HG03103 (cell line): ENCODE measurements around the gene YBEY.
"Not testable (repeated sequence)": the region's sequence is repeated elsewhere in the genome, so short reads cannot be mapped to it uniquely, and the experiment has no call there.

Experiments used
- ATAC-seq: cut with Tn5 transposase; IDR thresholded peaks from one replicate; pipeline ENCODE4 v1.9.1; 2021; ENCODE audit warnings: low read depth; ENCODE audit not compliant: unreplicated experiment

Gene YBEY

DNA sequence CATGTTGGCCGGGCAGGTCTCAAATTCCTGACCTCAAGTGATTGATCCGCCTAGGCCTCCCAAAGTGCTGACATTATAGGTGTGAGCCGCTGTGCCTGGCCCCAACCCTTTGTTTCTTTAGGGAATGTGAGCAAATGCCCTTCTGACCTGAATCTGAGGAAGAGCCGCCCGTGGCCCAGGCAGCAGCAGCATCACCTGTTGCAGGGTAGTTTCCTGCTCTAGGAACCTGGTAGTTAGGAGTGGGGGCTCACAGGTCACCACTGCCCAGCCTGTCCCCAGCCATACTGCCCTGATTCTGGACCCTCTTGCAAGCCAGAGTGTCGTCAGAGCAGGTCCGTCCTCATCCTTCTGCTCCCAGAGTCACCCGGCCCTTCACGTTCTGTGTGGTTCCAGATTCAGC lies 13.0 kb downstream of the YBEY start:
- ATAC-seq = no peak

DNA sequence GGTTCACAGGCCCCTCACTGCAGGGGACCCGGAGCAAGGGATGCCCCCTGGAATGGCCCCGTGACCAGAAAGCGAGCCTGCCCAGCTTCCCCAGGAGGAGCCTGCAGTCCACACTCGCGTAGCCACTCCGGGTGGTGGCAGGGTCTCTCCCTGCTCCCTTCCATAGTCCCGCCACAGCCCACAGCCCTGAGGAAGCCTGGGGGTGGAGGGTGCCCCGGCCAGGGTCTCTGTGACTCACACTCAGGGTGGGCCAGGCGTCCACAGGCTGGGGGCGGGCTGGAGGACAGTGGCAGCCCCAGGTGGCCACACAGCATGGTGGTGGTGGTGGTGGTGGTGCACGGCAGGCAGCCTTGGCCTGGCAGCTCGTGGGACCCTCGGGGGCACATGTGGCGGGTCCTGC lies 15.6 kb downstream of the YBEY start:
- ATAC-seq = no peak

DNA sequence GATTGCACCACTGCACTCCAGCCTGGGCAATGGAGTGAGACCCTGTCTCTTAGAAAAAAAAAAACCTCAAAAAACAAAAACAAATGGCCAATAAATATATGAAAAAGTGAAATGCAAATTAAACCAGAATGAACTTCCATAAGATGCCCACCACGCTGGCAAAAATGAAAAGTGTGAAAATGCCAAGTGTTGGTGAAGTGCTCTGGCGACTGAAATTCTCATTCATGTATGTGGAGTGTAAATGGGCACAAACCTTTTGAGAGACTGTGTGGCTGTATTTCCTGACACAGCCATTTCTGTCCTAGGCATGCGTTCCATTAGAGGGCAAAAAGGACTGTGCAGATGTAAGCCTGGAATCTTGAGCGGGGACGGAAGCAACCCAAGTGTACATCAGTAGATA lies 18.3 kb downstream of the YBEY start:
- ATAC-seq = no peak

DNA sequence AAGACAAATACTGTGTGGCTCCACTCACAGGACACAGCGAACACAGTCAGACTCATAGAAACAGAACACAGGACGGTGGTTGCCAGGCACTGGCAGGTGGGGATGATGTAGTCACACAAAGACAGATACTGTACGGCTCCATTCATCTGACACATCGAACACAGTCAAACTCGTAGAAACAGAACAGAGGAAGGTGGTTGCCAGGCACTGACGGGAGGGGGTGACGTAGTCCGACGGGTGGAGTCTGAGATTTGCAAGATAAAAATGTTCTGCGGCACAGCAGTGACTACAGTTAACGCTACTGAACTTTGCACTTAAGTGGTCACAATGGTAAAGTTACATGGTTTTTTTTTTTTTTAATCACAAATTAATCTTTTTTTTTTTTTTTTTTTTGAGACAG lies 18.8 kb downstream of the YBEY start:
- ATAC-seq = no peak

DNA sequence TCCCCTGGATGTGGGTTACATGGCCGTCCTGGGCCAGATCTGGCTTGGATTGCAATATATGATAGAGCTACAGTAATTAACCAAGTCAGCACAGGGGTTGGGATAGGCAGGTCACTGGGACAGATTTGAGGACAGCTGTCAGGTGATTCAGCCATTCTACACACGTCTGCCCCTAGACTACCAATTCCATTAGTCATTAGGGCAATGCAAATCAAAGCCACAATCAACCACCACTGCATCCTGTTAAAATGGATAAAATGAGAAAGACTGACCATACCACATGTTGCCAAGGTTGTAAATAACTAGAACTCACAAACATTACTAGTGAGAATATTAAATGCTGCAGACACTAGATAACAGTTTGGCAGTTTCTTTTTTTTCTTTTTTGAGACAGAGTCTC lies 21.5 kb downstream of the YBEY start:
- ATAC-seq = no peak

DNA sequence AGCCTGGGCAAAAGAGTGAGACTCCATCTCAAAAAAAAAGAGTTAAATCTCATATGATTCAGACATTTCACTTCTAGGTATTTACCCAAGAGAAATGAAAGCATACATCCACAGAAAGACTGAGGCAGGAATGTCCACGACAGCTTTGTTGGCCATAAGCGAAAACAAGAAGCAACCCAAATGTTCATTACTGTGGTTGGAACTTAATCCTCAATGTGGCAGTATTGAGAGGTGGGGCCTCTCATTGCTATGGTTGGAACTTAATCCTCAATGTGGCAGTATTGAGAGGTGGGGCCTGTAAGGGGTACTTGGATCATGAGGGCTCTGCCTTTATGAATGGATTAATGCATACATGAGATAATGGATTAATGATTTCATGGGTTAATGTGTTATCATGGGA lies 22.3 kb downstream of the YBEY start:
- no peak for ATAC-seq

DNA sequence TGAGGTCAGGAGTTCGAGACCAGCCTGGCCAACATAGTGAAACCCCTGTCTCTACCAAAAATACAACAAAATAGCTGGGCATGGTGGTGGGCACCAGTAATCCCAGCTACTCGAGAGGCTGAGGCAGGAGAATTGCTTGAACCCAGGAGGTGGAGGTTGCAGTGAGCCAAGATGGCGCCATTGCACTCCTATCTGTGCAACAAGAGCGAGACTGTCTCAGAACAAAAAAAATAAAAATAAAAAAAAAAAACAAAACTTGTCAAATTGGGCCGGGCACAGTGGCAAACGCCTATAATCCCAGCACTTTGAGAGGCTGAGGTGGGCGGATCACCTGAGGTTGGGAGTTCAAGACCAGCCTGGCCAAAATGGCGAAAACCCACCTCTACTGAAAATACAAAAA lies 24.1 kb downstream of the YBEY start:
- not testable (repeated sequence) for ATAC-seq

DNA sequence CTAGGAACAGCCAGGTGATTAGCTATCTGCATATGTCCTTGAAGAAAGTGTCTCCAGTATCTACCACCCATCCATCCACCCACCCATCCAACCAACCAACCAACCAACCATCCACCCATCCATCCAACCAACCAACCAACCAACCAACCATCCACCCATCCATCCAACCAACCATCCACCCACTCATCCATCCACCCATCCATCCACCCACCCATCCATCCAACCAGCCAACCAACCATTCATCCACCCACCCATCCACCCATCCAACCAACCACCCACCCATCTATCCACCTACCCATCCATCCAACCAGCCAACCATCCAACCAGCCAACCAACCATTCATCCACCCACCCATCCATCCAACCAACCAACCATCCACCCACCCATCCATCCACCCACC lies 25.4 kb downstream of the YBEY start:
- ATAC-seq = no peak

DNA sequence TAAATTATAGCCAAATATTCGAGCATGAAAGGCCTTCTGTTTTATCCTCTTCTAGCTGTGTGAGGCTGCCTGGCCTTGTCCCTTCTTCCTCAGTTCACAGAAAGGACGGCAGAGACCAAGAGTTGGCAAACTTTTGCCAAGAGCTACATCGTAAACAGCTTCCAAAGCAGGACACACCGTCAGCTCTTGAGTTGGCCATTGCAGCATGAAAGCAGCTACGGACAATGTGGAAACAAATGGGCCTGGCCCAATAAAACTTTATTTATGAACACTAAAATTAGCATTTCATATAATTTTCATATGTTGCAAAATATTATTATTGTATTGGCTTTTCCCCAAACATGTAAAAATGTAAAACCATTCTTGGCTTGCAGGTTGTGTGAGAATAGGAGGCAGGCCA lies 26.8 kb downstream of the YBEY start:
- ATAC-seq = no peak

DNA sequence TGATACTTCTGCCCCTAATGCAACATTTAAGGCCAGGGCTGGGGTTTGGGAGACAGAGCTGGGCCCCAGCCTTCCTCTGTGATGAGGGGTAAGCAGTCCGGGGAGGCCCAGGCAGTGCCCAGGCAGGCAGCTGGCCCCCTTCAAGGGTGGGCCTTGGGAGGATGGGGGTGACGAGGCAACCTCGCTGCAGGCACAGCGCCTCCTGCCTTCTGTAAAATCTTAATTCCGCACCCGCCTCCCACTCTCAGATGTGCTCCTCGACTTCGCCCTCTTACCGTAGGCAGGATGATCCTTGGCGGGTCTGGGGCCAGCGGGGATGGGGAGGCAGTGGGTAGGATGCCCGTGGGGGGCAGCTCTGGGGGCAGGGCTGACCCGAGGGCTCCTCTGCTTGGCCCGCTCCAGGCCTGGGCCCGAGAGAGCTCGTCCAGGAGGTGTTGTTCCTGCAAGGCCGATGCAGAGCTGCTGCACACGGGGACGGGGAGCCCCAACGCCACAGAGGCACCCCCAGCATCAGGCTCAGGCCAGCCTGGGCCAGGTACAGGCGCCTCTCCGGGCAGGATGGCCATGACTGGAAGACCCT lies 28.4 kb downstream of the YBEY start:
- ATAC-seq = no peak

DNA sequence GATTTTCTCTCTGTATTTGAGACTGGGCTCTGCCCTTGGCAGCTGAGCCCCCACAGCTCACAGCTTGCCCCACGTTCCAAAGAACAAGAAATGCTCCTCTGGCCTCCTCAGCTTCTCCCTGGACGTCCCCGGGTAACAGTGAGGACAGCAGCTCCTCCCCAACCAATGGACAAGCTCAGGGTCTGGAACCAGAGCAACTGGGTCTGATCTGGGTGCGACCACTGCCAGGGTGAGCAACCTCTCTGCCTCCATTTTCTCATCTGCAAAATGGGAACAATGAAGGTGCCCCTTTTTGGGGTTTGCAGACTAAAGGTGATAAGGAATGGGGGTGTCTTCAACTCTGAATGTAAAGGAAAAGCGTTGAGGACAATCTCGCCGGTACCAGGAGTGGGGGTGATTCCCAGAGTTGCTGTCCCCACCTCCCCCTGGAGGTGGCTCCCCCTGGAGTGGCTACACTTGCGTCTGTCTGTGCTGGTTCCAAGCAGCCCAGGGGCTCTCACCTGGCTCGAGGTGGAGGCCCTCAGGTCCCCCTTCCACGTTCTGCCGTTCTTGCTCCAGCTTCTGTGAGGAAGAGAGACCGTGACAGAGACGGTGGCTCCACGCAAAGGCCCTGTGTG lies 30.7 kb downstream of the YBEY start:
- no peak for ATAC-seq

DNA sequence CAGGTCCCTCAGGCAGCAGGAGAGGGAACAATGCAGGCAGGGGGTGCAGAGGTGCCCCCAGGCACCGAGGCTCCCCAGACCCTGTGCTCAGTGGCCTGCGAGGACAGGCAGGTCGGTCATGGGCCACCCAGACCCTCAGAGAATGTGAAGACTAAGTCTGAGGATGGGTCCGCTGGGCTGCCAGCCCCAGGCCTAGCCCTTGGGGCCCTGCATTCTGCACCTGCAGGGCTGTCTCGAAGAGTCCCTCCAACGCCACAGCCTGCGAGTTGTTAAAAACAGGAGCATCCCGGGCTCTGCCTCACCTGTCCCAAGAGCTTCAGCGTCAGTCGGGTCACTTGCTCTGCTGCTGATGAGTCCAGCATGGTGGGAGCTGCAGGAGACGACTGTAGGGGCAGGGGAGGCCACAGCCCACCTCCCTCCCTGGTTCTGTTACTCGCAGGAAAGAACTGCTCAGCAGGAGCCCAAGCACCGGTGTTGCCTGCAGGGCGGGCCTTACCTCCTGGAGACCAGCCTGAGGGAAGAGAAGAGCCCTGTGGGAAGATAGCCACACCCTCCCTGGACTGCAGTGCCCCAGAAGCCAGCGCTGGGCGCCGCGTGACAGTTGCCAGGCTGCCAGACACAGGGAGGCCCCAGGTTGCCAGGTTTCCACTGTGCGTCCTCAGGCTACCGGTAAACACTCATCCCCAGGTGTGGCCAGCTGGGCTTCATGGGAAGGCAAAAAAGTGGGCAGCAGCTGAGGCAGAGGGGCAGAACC lies 31.7 kb downstream of the YBEY start:
- no peak for ATAC-seq

DNA sequence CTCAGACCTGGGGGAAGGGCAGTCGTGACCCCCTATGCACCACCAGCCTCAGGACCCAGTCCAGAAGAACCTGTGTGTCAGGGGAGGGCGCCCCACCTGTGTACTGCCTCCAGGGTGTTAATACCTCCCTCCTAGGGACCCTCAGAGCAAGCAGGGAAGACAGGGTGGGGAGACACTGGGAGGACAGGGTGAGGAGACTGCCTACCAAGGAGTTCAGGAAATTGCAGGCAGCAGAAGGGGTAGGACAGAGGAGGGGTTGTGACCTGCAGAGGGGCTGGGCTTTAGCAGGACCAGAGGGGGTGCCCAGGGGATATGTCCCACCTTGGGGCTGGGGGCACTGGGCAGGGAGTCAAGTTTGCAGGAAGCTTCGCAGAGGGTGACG lies 32.3 kb downstream of the YBEY start:
- no peak for ATAC-seq

DNA sequence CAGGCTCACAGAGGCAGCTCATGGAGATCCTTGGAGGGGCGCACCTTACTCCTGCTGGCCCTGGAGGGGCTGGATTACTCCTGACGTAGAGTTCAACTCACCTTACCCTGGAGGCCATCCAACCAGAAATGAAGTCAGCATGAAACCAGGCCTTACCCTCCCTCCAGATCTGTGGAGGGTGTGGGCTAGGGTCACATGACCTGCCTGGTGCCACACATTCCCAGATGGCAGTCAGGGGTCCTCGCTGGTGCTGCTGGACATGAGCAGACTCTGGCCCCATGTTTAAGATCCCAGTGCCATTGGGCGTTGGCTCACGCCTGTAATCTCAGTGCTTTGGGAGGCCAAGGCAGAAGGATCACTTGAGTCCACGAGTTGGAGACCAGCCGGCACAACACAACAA lies 33.0 kb downstream of the YBEY start:
- no peak for ATAC-seq

DNA sequence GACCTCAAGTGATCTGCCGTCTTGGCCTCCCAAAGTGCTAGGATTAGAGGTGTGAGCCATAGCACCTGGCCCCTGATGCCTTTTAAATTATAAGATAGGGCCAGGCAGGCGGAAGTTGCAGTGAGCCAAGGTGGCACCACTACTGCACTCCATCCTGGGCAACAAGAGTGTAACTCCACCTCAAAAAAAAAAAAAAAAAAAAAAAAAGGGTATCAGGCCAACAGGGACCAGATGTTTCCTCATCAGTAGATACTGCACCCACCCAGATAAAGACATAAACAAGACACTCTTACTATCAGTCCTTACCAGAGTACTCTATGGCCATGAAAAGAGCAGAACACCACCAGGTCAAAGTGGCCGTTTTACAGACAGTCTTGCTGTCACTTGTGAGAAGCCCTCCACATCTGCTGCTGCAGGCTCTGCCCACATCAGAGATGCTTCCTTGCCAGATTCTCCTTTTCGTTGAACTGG lies 34.2 kb downstream of the YBEY start:
- no peak for ATAC-seq

DNA sequence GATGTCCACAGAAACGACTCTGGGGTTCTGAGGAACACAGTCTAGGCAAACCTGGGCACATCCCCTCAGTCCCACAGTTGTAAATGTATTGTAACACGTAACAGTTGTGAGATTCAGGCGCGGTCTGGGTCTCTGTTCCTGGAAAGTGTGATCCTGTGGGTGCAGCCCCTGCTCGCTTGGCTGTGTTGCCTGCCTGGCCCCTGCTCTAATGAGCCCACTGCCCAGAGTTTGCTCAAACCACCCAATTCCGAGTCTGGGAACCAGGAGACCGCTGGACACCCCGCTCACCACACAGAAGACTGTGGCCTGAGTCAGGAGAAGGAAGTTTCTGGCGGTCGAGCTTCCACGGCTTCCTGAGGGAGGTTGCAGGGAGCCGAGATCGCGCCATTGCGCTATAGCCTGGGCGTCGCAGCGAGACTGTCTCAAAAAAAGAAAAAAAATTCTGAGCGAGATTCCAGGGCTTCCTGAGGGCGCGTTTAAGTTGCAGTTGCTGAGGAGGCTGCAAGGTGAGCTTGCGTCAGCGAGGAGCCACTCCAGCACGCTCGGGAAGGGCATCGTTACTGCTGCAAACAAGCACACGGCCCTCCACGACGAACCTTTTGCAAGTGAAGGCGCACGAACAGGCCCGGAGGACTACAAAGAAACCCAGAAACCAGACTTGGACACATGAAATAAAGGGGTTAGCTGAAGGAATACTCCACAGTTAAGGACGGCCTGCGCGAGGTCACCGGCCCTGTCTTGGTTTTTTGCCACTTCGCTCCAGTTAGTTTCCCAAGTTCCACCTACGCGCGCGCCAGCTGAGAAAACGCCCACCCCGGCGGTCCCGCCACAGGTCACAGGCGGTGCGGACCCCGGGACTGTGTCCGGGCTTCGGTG lies 36.4 kb downstream of the YBEY start:
- no peak for ATAC-seq

DNA sequence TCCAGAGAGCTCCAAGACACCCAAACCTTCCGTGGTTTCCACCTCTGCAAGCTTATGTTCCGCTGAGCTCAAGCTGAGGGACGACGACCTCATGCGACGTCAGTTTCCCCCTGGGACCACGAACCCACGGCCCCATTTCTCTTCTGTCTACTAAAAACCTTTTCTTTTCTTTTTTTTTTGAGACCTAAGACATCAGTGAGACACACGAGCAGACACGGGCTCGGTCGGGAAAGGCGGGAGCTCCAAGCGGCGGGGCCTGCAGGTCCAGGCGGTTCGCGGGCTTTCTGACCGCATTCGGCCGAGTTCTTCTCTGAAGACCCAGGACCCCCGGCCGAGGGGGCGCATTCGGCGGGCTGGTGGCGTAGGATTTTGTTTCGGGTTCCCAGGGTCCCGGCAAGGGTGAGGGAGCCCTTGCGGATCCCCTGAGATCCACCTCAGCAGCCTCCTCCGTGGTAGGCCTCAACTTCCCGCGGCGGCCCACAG lies 37.1 kb downstream of the YBEY start:
- no peak for ATAC-seq

DNA sequence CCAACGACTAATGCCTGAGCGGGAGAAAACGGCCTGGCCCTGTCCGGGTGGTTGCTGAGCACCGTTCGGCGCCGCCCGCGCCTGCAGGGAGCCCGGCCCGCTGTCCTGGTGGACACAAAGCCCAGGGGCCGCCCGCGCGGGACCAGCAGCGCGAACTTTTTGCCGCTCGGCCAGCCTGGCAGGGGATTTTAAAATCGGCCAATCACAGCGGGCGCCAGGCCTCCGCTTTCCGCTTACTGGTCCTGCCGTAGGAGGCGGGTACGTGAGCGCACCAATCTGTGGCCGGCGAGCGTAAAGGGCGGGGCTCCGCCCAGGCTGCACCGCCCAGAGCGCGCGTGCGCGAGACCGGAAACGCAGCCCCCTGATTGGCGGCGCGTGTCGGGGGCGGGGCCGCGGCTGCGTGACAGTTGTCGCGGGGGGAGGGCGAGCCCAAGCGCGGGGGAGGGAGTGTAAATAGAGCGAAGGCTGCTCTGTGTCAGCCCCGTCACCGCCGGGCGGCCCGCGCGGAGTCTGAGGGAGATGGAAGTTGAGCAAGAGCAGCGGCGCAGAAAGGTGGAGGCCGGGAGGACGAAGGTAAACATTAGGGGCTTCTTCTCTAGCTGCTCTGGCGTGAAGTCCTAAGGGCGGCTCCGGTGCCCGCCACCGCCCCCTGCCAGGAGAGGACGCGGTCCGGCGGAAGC lies 37.7 kb downstream of the YBEY start, which contains the start of the genes C21orf58 and PCNT:
C21orf58 (minus strand) TSS at position 161 of the 680 bp plus-strand sequence. CDS start 1,132 bp downstream, outside the sequence.
PCNT (plus strand) TSS at position 447 of the 680 bp plus-strand sequence; CDS start at position 520, 73 bp downstream.
- peak; percentile 78 for ATAC-seq

DNA sequence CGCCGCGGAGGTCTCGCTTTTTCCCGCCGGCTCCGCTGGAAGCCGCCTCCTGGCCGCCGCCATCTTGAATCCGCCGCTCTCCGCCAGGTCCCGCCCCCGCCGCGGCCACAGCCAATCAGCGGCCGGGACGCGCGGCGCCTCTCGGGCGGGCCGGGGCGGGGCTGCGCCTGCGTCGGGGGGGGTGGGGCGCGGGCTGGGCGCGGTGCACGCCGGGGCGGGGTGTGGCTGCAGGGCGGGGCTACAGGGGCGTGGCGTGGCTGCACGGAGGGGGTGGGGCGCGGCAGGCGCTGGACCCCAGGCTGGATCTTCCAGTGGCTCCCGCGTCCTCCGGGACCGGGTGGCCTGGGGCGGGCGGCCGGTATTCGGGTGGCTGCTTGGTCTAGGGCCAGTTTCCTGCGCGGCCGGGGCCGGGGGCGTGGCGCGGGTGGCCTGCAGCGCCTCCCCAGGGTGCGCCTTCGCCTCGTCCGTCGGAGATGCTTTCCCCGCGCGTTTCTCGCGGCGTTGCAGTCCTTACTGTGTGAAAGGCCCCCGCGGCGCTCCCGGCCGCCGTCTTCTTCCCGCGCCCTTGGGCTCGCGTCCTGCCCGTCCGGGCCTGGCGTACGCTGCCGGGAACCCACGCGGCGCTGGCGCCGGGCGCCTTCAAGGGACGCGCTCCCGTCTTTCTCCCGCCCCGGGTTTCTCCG lies 38.4 kb downstream of the YBEY start:
- peak; percentile 46 for ATAC-seq
